IPS-11a (cell line): ENCODE data around the gene P4HB.

Experiments
- H3K4me3 ChIP-seq: one replicate; pipeline ENCODE4 v1.5.1; 2013; ENCODE audit warnings: low read depth, low read length, control low read depth

P4HB gene

DNA sequence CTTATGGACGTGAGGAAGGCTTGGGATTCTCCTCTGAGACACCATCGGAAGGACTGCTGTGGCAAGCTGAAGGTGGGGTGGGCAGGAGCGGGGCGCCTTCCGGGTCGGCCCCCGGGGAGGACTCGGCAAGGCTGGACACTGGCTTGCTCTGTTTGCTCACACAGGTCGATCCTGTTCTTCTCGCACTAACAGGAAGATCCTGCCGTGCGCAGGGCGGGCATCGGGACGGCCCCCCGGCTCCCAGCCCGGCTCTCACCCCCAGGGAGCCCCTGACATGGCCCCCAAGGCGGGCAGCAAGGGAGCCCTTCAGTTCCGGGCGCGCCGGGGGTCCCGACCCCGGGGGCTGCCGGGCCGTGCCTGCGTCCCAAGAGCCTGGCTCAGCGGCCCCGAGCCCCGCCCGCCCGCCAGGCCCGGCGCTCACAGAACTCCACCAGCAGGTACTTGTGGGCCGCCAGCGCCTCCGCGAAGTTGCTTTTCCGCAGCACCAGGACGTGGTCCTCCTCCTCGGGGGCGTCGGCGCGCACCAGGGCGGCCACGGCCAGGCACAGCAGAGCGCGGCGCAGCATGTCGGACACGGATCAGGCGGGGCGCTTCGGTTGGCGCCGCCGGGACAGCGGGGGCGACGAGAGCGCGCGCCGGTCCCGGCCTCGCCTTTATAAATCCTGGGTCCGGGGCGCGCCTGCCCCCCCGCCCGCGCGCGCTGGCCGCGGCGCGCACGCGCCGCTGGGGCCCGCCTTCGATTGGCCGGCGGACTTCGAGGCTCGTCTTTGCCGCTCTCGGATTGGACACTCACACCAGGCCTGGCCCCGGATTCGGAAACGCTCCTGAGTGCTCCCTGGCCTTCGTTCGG, at the start of gene P4HB:
TSS of gene P4HB (minus strand) at position 630 of the 850 bp plus-strand sequence. CDS start at position 566, 64 bp downstream.
- H3K4me3 ChIP-seq = peak within 1 kb of the TSS; percentile 92

DNA sequence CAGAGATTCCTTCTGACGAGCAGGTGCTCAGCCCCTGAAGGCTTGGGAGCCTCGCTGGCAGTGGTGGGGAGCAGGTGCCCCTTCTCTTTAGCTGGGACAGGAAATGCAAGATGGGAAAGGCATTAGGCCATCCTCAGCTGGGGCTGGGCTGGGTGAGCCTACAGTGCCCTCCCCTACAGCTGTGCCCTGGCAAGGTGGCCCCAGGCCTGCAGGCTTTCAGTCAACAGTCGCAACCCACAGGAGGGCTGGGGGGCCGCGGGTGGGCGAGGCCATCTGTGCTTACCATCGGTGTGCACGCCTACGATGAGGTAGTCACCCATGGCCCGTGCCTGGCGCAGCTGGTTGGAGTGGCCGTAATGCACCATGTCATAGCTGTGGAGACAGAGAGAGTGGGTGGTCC, 48.9 kb upstream of the P4HB start:
- H3K4me3 ChIP-seq = no peak overlapping the region

DNA sequence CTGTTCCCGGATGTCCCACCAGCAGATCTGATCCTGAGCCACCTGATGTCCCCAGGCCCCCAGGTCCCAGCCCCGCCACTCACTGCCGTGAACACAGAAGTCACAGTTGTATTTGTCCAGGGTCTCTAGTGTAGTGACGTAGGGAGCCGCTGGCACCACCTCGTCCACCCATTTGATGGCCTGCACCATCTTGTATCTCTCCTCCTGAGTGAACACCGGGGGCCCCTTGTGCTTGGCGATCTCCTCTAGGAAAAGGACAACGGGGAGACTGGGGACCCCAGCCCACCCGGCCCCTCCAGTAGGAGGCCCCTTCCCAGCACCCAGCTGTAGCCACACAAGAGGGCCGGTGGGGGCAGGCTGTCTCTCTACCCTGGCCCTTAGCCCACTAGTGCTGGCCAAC, 48.5 kb upstream of the P4HB start:
- H3K4me3 ChIP-seq = no peak overlapping the region

DNA sequence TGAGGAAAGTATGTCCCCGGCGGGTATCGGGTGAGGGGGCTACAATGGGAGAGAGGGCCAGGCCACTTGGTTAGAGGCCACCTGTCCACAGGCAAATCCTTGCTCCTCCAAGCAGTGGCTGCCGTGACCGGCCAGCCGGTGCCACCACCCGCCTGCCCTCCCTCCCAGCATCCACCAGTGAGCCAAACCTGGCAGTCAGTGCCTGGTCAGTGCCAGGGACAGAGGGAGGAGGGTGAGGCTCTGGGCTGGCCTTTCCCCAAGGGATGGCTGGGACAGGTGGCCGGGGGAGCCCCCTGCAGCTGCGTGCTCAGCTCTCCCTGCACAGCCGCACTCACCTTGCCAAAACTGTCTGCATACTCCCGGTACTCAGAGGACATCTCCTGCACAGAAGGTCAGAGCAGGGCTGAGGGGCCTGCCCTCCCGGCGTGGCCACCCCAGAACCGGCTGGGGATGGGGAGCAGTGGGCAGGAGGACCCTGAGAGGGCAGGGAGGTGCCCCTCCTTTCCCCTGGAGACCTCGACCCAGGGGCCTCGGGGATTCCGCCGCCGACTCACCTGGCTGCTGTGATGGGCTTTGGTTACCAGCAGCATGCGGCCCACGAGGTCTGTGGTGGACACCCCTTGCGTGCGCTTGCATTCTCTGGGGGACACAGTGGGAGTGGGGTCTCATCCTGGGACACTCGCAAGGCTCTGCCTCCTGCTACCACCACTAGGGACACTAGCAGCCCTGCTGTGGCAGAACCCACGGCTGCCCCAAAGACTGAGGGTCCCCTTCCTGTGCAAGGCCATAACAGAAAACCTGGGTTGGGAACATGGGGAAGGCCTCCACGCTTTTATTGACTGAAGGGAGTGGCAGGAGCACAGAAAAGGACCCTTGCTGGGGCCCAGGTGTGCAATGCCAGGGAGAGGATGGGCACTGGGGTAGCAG, 47.1 kb upstream of the P4HB start:
- no peak overlapping the region for H3K4me3 ChIP-seq

DNA sequence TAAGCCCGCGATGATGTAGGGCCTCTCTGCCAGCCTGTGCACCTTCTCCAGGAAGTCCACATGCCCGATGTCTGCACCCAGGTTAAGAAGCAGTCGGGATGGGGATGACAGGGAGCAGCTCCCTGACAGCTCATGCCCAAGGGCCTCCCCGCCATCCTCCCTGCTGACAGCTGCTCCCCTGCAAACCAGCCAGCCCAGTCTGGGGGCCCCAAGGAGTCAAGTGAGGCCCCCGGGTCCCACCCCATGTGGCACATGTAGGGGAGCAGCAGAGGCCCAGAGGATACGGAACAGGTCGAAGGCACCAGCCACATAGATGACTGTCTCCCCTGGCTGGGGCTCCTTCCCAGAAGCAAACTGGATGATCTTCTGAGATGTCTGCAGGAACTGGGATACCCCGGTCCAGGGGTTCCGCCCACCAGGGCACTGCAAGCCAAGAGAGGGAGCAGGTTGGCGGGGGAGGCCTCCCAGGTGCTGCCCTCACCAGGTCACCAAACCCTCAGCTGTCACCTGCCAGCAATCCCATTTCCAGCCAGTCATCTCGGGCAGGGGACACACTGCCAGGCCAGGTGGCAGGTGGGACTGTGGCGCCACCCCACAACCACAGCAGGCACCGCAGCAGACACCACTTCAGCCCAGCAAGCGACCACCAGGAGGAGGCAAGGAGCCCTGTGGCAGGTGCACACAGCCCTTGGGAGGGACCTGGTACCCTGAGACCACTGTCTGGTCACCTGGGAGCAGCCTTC, 46.3 kb upstream of the P4HB start:
- H3K4me3 ChIP-seq = no peak overlapping the region

DNA sequence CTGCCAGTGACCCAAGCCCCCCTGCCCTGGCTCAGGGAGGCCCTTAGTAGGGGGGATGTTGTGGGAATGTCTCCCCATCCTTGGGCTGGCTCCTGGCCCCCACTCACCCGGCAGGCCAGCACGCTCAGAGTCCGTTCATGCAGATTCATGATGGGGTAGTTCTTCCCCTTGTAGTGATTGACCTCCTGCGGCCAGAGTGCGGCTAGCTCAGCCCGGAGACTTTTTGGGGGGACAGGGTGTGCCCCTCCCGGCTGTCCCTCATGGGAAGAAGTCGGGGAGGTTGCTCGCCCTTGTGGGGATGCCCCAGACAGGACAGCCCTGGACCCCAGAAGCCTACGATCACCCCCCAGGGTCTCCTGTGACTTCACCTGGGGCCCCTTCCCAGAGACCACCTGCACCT, 45.7 kb upstream of the P4HB start:
- no peak overlapping the region for H3K4me3 ChIP-seq

DNA sequence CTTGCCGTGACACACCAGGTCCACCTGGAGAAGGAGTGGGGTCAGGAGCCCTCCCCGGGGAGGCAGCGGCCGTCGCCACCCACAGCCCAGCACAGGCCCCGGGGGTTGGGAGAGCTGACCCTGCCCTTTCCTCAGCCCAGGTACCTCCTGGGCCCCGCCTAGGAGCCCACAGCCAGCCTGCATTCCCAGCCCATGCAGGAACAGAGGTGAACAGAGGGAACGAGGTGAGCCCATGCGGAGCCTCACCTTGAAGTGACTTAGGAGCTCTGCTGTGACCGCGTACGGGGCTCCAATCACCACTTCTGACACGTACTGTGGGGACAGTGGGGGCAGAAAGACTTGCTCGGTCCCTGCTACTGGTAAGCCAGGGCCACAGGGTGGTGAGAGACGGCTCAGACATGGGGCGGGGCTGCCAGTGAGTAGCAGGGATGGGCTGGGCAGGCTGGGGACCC, 45.1 kb upstream of the P4HB start:
- H3K4me3 ChIP-seq = no peak overlapping the region

DNA sequence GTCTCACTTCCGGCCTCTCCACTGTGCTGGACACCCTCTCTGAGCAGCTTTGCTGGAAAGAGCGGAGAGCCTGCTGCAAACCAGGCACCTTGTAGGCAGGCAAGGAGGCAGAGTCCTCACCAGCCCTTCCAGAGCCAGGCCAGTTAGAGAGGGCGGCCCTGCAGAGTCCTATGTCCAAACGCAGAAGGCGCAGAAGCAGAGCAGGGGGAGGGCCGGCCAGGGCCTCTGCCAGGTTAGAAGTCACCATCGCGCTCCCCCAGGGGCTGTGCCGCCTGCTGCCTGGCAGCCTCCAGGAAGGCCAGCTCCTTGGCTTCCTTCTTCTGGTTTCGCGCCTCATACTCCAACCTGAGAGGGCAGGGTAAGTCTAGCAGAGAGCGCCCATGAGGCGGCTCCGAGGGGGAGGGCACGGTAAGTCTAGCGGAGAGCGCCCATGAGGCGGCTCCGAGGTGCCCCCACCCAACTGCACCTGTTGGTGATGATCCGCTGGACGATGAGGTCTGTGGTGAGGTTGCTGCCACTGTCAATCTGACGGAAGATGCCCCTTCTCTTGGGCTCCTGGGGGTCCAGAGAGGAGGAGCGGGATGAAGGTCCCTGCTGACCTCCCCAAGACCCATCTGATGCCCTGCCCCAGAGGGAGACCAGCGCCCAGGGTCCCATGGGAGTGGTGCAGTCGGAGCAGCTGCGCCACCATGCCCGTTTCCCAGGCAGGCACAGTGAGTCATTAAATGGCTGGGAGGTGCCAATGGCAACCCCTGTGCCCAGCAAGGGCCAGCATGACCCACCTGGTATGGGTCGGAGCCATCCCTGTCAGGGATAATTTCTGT, 44.5 kb upstream of the P4HB start:
- no peak overlapping the region for H3K4me3 ChIP-seq

DNA sequence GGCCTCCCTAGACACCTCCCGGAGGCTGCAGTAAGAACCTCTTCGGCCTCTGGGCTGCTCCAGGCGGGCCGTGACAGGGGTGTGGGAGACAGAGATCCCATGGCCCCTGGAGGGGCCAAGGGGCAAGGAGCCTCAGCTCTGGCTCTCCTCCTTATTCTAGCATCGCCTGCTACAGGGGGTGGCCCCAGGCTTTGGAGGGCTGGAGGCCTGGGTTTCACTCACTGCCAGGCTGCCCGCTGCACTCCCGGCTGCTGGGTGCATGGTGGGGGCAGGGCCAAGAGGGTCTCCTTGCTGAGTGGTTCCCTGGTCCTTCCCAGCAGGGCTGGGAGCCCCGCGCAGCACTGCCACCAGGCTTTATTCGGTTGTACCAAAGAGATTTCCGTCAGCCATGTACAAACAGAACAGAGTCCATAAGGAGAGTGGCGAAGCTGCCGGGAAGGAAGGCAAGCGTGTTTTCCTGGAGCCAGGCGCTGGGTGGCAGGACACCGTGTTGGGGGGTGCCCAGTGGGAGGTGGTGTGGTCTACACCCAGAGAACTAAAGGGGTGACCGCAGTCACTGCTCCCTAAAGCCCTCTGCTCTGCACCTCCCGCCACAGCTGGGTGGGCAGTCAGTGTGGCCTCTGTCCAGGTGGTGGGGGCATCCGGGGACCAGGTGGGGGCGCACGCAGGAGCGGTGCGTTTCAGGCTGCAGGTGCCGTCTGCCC, 43.7 kb upstream of the P4HB start:
- H3K4me3 ChIP-seq = no peak overlapping the region

DNA sequence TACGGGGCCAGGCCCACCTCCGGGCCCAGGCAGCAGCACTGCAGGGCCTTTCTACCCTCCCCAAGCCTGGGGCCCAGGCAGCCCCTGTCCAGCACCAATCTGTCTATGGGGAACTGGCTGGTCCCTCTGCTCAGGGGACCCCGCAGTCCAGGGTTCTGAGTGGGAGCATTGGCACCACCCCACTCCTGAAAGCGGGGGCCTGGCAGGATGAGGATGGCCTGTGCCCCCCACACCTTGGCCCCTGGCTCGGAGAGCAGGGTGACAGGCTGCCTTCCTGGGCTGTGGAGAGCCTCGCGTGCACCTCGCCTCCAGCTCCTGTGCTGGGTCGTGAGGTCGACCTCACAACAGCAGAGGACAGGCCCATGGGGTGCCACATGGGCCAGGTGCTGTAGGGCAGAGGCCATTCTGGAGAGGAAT, 43.1 kb upstream of the P4HB start:
- no peak overlapping the region for H3K4me3 ChIP-seq

DNA sequence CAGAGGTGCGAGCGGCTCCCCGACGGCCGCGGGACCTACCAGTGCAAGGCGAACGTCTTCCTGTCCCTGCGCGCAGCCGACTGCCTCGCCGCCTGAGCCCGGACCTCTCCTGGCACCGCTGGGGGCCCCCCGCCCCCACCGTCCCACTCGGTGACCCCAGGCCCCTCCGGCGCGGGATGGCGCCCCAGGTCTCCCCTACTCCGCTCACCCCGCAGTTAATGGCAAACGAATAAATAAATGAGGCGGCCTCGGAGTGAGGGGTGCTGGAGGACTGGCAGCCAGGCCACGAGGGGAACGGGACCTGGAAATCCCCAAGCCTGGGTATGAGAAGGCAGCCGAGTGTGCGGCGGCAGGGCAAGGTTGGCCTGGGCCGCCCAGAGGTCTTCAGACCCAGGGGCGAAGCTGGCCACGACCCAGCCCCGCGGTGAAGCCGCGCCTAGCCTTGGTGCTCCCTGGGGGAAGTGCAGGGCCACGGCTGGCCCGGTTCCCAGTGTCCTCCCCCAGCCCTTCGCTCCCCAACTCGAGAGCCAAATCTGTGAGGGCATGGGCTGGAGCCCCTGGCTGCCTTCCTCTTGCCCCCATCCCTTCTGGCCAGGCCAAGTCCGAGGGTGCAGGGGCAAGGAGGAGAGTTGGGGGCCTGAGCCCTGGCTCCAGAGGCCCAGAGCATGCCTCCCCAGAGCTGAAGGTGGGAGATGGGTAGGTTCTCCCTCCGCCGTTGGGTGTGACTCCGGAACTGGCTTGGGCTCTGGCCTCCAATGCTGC, 42.5 kb upstream of the P4HB start:
- peak overlapping the region; percentile 0 for H3K4me3 ChIP-seq

DNA sequence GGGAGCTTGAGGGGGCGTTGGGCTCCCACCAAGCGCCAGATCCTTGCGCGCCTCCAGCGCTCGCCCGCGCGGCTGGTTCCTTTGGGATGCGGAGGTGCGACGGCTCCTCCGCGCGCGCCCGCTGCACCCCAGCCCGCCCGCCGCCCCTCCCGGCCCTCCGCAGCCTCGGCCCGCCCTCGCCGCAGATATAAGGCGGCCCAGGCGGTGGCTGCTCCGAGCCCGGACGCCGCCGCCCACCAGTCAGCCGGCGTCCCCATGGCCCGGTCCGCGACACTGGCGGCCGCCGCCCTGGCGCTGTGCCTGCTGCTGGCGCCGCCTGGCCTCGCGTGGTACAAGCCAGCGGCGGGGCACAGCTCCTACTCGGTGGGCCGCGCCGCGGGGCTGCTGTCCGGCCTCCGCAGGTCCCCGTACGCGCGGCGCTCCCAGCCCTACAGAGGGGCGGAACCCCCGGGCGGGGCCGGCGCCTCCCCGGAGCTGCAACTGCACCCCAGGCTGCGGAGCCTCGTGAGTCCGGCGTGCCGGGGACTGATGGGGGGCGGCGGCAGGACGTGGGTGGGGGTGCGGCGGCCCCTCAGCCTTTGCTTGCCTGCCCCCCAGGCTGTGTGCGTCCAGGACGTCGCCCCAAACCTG, 41.8 kb upstream of the P4HB start, which contains the start of gene NPB:
TSS of gene NPB (plus strand) at position 216 of the 630 bp plus-strand sequence. CDS start at position 256, 40 bp downstream.
- H3K4me3 ChIP-seq = peak within 1 kb of the TSS; percentile 0

DNA sequence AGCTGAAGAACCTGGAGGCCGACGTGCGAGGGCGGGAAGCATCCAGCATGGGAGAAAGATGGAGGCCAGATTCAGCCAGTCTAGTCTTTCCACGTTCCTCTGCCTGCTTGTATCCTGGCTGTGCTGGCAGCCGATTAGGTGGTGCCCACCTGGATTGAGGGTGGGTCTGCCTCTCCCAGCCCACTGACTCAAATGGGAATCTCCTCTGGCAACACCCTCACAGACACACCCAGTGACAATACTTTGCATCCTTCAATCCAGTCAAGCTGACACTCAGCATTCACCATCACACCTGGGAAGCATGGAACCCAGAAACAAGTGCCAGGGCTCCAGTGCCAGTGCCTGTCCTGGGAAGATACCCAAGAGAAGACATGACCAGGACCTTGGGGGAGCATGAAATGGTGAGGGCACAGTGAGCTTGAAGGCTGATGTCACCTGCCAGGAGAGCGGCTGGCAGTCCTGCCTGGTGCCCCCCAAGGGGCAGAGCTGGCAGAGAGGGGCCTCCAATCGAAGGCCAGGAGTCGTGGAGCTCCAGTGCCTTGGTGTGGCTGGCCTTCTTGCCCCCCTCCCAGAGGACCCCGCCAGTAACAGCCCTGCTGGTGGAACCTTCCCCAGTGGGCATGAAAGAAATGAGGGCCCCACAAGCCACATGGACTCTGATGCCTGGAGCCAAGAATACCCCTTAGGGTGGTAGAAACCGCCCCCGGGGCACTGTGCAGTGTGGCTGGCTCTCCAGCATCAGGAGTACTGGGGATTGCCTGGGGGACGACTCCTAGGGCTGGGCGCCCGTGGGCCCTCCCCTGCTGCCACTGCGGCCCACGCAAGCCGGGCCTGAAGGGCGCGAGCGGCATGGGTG, 41.1 kb upstream of the P4HB start:
- H3K4me3 ChIP-seq = no peak overlapping the region

DNA sequence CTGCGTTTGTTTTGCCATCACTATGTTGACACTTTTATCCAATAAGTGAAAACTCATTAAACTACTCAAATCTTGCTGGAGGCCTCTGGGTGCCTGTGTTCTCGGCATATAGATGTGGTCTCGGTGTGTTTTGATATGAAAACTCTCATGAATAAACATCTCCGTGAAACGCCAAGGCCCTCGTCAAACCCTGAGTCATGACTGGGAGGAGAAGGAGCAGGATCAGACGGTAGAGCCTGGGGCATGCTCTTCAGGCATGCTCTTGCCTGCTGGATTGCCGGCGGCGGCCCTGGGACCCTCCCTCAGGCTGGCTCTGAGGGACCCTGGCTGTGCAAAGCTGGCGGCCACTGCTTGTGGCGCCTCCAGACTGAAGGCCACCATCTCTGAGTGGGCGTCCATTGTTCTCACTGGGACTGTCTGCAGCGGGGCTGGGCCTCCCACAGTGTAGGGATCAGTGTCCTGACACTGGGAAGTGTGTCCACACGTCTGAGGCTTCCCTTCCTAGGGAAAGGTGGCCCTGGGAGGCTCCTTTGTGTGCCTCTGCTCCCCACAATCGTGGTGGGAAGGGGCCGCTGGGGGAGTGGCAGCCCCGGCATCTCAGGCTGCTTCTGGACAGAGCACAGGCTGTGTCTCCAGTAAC, 40.0 kb upstream of the P4HB start:
- no peak overlapping the region for H3K4me3 ChIP-seq

DNA sequence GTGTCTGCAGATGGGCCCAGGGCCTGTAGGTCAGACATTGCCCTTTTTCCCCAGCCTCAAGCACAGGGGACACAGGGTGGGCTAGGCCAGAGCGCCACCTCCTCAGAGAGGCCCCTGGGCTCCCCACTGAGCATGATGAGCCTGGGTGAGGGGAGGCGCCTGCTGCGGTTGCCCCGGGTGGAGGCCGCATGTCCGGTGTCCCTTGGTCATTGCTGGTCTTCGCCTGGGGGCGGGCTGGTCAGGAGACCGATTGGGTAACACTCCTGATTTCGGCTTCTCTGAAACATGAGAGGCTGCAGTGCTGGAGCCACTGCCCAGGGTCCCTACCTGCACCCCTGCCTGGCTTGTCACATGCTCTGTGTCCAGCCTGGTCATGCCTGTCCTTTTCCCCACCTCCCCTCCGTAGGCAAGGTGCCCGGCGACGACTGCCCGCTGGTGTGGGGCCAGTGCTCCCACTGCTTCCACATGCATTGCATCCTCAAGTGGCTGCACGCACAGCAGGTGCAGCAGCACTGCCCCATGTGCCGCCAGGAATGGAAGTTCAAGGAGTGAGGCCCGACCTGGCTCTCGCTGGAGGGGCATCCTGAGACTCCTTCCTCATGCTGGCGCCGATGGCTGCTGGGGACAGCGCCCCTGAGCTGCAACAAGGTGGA, 39.3 kb upstream of the P4HB start:
- H3K4me3 ChIP-seq = no peak overlapping the region

DNA sequence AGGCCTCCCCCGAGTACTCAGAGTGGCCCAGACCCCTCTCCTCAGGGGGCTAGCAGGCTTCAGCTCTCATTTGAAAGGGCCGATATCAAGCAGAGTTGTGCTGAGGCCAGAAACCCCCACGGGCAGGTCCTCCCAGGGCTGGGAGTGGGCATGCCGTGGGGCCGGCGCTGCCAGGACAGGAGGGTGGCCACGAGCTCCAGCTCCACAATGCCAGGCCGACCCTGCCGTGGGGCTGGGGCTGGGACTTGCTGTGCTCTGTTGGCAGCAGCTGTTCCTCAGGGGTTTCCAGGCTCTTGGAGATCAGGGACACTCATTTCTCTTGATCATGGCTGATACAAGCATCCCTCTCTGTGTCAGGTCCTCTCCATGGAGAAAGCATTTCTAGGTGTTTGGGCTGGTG, 38.5 kb upstream of the P4HB start:
- H3K4me3 ChIP-seq = no peak overlapping the region
